ENCODE measurements around the gene NTM.

NTM gene

DNA sequence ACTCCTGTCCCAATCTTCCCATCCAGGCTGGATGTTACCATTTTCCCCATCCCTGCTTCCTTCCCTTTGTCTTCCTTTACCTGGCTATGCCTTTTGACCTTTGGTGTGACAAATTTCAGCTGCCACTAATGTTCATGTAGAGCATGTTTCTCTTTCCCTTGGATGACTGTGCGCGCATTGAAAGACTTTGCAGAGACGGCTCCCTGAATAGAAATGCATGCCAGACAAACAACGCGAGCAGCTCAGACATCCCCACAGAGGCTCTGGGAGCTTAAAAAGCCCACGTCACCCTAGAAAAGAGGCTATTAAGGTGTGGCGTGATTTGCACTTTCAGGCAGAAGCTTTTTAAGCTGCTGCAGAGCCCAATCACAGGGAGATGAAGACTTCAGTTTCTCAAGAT, 202.0 kb downstream of the NTM start:
- no peak for DNase-seq

DNA sequence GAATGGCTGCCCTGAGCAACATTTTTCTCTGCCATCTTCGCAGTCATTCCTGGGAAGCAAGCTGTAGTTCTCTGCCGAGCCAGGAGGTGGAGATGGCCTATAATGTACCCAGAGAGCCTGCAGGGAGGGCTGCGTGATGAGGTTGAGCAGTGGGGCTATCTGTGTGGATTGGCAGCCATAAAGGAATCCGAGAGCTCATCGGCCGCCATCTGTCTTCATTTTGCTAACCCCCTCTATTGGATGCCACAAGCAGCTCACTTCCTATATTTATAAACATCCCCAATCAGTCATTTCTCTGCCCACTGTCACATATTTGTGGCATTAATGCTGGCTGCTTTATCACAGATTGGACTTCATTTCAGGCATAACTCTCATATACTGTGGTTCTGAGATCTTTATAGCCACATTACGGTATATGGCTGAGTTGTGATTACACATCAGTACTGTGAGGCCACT, 209.5 kb downstream of the NTM start:
- no peak for DNase-seq

DNA sequence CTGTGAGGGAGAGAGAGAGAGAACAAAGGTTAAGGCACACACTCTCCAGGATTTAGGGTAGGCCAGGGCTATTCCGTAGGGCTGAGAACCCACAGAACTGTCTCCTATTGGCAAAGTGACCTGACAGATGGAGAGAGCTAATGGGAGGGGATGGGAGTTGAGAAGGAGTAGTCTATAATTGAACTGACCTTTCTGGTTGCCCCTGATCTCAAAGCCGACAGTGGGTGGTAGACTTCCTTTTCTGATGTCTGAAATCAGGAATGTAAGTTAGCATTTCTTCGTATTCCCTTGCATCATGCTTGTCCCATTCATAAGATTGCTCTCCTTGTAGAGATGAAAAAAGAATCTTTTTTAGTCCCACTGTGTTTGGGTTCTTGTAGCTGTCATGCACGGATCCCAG, 210.1 kb downstream of the NTM start:
- no peak for DNase-seq

DNA sequence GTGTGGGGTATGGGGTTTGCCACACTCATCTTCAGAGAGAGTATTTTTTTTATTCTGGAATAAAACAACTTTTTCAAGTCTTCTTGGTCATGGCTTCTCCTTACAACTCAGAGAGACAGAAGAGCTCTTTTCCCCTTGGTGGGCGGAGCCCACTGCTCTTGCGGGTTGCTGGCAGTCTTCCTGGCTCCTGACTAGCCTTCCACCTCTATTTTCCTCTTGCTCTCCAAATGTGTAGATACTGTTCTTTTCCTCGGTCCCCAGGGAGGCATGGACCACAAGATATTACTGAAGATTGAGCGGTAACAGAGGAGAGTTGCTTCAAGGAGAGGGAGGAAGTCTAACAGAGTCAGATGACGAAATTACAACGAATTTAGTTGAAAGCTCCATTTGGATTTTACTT, 210.6 kb downstream of the NTM start:
- no peak for DNase-seq

DNA sequence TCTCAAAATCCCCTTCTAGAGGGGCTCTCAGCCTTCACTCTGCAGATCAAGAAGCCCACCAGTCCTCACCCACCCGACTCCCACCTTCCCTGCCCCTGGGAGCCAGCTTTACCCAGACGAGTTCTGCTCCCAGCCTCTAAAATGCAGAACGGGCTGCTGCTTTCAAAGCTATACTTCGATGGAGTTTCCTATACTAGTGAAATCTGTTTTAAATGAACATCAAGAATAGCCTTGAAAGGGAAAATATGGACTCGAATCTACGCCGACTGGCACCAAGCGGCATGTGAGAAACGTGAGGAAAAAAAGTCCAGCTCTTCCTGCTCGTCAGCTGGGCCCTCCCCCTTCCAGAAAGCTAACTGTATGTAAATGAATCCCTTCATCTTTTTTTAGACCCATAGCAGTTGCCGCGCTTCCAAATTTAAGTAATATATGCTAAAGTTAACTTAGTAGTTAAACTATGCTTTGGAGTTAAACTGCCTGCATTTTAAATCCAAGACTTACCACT, 211.7 kb downstream of the NTM start:
- no peak for DNase-seq

DNA sequence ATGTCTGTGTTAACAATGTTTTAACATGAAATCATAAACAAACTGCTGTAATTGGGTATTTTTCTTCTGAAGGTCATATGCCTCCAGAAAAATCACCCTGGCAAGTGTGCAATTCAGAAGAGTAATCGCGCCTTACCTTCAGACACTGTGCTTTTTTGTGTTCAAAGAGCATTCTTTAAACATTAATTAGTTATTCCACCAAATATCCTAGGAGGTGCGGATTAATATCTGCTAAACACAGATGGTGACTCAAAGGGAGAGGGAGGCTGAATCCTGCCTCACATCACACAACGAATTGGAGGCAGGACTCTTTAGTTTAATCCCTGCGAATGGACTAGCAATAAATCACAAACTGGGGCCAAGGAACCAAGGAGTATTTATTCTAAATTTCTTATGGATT, 213.0 kb downstream of the NTM start:
- DNase-seq: no peak

DNA sequence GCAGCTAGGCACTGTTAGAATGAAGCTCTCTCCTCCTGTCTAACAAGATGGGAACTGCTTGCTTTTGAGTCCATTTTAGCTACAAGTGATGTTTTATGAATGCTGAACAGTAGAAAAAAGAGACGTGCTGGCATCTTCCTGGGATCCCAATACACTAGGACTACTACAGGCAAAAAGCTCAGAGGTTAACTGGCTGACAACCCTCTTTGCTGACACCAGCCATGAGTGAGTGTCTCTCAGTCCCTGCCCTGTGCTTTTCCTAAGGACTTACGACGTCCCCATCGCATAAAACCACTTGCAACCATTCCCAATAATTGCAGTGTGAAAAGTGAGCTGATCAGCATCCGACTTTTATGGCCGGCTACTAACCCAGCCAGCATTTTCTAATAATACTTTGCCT, 213.5 kb downstream of the NTM start:
- no peak for DNase-seq

DNA sequence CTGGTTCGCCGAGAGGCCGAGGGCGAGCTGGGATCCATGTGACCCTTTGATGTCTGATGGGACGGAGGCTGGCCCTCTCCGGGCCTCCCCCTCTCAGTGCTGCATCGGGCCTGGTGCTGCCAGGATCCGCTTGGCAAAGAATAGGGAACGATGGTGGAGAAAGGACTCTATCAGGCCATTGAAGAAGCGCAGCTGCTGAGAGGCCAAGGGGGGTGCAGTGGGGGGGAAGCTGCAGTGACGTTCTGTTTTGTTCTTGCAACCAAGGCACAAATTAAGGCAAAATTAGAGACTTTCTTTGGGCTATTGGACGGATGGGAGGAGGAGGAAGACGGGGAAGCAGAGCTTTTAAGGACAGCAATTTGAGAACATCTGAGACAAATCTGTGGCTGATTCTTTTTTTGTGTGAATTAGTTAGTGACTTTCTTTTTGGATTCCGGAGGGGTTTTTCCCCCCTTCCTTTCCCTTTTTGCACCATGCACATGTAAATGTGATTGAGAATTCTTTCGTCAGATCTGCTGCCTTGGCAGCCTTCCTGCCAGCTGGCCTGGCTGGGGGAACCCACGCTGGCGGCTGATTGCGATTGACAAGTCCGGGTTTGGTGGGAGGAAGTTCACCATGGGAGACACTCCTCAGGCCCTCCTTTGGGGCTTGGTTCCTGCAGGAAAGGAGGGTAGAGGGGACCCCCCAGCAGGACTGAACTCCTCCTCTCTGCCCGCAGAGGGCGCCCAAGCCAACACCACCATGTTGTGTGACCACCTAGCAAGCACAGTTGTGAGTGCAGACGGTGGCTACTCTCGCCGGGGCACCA, 214.6 kb downstream of the NTM start:
- no peak for DNase-seq

DNA sequence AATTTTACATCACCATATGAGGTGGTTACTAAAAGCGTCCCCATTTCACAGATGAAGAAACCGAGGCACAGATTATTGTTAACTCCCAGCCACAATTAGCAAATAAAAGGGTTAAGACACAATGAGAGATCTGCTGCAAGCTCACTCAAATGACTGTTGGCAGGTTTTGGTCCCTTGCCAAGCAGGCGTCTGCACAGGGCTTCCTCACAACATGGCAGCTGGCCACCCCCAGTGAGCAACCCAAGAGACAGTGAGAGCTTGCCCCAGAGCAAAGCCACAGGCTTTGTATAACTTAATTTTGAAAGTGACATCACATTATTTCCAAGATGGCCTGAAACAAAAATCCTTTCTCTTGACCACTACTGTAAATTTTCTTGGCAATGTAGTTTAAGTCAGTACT, 217.6 kb downstream of the NTM start:
- DNase-seq: no peak

DNA sequence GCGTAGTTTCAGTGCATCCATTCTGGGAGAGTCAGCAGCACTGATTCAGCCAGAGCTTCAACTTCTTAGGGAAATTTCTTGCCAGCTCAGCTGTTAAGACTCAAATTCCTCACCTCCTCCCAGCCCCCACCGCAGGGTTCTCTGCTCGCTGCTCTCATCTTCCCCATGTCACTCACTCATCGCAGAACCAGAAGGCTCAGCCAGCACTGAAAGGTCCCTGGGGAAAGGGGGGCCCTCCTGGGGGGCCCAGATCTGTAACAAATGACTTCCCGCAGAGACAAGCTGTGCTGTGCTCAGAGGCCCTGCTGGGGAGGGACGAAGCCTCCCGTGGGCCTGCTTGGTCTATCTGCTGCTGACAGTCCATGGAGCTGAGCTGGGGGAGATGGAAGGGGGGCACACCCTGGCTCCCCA, 220.6 kb downstream of the NTM start:
- DNase-seq: no peak

DNA sequence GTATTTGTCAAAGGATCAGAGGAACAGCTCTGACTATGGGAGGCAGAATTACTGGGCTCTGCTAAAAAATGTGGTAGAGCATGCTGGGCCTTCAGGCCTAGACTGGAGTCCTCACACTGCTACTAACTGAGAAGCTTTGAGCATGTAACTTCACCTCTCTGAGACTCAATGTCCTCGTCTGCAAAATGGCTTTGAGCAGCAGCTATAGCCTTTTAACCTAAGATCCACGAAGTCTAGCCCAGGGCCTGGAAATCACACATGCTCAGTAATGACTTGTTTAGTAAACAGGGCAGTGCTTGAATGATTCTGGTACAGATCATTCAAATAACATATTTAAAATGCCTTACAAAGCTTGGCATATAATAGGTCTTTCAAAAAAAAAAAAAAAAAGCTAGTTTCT, 221.7 kb downstream of the NTM start:
- no peak for DNase-seq

DNA sequence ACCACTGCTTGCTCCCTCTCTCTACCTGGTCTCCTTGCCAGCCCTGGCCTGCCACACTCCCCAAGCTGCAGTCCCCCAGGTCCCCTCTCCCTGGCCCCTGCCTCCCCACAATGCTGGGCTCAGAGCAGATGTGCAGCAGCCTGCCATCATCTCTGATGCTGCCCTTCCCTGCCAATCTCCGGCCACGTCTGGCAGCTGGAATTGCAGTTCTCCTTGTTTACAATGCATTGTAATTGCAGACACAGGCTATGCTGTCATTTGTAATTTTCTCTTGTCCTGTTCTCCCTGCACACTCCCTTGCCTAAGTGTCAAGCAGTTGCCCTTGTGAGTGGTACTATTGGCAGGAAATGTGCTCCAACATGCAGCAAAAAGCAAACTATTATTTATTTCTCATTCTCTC, 222.3 kb downstream of the NTM start:
- no peak for DNase-seq

DNA sequence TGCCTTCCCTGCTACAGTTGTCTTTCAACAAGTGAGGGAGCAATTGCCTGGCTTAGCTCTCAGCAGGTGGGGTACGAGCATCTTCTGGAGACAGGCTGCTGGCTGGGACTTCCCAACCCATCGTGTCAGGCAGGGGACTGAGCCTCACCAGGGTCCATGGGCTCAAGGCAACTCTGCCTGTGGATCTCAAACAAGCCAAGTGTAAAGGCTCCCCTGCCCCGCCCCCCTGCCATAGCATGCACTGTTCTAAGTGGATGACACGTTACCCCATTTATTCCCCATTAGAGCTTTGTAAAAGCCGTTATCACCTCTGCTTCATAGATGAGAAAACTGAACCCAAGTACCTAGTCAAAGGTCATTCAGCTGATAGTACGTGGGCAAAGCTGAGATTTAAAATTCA, 222.9 kb downstream of the NTM start:
- no peak for DNase-seq

DNA sequence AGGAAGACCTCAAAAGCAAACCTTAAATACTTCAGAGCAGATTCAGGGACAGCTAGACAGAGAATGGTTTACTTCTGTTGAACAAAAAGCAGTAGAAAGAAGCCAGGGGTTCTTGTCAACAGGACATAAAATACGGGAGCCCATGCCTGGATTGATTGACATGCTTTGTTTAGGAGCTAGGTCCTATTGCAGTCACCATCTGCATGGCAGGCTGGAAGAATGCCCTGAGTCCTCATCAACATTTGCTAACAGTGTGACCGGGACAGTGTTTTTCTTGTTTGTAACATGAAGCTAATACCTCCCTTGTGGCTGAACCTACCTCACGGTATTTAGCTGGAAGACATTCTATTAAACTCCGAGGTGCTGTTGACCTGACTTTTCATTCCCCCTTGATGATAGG, 225.4 kb downstream of the NTM start:
- no peak for DNase-seq

DNA sequence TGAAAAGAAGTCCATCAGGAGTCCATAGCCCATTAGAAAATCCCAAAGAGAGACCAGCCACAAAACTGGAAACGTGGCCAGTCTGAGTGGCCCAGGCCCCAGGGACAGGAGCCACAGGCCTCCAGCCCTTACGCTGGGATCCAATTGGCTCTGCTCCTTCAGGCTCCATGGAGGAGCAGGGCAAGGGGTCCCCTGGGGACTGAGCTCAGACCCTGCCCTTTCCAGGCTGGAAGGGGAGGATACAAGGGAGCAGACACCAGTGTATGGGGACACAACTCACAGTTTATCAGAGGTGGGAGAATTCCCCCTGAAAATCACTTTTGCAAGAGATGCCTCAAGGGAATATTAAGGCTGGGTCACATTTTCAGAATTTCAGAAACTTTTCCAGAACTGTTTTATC, 227.5 kb downstream of the NTM start:
- DNase-seq: no peak

DNA sequence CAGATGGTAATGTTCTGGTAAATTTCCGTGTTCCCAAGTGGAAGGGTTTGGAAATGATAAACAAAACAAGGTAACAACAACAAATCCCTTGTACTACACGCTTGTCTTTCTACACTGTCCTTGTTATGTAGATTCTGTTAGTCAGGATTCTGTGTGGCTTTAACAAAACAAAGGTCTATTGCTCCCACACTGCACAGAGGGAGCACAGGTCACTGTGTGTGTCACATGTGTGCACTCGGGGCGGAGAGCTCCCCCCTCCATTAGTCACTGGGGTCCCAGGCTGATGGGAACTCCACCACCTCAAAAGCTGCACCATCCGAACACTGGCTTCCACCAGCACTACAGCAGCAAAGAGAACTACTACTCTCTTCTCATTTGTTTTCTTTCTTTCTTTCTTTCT, 227.9 kb downstream of the NTM start:
- no peak for DNase-seq

DNA sequence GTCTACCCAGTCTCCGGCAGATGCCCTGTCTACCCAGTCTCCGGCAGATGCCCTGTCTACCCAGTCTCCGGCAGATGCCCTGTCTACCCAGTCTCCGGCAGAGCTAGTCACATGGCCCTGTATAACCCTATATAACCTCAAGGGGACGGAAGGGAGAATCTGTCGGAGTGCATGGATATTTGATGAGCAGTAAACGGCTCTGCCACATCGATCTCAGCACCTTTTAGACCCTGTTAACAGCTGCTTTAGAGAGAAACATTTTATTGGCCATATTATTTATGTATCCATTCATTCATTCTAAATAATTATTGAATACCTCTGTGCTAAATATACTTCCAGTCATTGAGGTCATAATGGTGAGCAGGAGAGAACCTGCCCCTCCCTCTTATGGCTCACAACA, 228.9 kb downstream of the NTM start:
- no peak for DNase-seq

DNA sequence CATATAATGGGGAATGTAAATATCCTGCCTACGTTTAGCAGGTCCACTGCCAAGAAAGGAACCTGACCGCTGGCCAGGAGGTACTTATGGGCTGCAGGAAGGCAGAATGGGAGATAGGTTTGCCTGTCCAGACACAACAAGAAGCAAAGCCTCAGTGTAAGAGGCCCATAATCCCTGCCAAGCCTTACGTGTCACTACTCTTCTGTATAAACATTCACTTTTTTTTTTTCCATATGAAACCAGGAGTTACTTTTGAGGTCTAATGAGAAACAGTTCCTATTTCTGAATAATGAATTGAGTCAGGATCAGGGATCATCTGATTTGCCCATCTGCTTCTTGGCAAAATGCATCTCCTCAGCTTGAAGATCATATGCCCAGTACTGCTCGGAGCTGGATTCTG, 230.2 kb downstream of the NTM start:
- DNase-seq: no peak

DNA sequence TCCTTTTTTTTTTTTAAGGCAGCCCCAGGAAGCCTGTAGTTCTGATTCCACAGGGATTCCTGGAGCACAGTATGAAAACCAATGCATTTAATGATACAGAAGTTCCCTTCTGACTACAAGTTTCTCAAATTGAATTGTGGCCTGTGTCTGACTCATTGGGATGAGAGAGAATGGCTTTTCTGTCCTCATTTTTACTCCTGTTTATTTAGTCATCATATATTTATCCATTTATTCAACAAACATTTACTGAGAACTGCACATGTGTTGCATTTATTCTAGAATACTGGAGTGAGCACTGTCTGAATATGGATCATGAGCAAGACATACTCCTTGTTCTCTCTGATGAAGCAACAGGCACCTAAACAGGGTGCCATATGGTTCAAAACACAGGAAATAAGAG, 231.2 kb downstream of the NTM start:
- DNase-seq: no peak

DNA sequence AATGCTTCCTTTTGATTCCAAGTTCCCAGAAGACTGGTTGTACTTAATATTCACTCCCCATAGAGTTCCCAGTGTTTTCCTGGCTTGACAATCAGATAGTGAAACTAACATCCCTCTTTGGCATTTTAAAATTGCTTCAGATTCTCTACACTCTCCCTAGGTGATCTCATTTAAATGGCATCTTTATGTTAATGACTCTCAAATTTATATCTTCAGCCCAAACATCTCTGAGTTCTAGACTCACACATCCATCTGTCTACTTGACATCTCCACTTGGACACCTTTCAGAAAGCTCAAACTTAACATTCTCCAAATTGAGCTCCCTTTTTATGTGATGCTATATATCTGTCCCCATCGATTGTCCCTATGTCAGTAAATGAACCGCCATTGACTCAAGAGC, 232.0 kb downstream of the NTM start:
- DNase-seq: no peak

DNA sequence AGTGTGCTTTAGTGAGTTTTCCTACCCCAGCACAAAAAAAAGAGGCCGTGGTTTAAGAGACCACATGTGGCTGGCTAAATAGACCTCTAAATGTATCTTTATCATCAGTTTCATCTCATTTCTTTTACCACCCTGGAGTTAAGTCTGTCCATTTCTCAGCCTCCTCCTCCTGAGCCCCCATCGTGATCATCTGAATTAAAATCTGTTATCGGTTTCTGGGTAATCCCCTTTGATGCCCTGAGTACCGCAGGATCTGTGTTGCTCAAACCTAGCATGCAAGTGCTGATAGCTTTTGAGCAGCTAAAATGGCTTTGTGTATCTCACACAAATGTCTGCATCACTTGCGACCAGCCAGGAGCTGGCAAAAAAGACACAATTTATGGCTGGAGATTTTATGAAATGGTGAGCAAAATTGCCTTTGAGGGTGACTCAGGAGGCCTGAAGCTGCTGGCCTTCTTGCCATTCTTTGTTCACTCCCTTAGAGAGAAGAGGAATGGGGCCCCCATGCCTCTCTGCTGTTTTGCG, 236.5 kb downstream of the NTM start:
- DNase-seq: no peak

DNA sequence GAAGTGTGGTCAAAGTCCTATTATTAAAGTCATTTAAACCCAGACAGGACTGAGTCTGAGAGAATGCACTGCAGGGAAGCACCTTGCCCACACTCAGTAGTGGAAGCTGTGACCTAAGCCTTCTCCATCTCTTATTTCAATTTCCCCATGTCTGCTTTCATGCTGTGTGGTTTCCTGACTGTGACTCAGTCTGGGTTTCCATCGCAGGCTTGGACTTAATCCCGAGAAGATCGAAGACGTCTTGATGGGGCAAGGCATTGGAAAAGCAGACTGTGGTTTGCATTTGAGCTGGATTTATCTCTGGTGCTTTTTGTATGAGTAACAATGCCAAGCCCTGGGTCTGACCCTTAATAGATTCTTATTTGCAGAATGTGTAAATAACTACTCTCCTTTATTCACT, 238.9 kb downstream of the NTM start:
- no peak for DNase-seq

DNA sequence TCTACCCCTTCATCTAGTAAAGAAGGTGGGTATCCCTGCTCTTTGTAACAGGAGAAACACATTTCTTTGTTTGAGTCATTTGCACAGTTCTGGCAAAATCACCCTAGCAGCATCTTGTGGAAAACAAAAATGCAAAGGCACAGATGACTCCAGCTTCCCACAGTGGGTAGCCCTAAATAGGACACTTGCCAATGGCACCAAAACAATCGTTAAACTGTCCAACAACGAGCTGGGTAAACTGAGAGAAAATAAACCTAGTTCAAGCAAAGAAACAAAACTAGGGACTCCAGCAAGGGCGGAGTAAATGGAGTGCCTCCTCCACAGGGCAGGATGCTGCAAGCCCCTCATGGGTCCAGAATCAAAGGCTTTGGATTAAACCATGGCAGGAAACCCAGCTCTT, 239.5 kb downstream of the NTM start:
- DNase-seq: no peak

DNA sequence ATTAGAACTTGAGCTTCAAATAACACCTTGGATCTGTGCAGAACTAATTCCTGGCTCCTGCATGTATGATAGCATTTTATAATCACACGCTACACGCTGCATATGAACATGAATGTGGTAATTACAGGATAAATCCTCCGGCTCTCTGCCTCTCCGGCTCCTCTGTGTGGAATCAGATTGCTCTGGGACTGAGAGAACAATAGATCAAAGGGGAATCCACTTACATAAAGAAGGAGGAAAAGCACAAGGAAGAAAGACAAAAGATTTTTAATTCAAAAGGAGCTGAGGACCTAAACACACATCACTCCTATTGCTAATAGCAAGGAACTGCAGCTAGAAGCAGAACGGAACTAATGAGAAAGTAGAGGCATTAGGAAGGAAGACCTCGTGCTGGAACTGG, 240.9 kb downstream of the NTM start:
- no peak for DNase-seq

DNA sequence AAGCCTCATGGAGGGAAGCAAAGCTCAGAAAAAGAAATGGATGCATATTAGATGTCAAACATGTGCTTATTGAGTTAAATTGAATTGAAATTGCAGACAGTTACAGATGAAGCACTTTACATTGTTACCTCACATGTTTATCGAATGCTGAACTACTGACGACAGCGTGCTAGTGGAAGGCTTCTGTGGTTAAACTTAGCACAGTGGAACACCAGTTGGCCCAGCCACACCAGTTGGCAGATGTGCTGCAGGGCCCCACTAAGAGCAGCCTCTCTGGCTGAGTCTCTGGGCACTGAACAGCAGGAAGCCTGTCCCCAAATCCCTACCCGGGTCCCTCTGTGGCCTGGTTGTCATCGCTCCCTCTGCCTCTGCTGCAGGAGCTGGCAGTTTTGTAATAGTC, 242.1 kb downstream of the NTM start:
- no peak for DNase-seq

Measured in NCI-H187 (cell line).